GM12892 (cell line): ENCODE results near the gene ADTRP.

Source experiments
- POLR2A ChIP-seq: IDR thresholded peaks from 2 replicates; pipeline ENCODE4 v1.6.1; 2011; ENCODE audit warnings: low read depth, low read length, control low read depth
- POLR2AphosphoS5 ChIP-seq: IDR thresholded peaks from 2 replicates; pipeline ENCODE4 v1.6.1; 2011; ENCODE audit warnings: low read depth, low read length, control low read depth
- TAF1 ChIP-seq: IDR thresholded peaks from 2 replicates; pipeline ENCODE4 v1.6.1; 2011; ENCODE audit warnings: low read depth, mild to moderate bottlenecking, control low read depth, low read length, borderline replicate concordance

DNA sequence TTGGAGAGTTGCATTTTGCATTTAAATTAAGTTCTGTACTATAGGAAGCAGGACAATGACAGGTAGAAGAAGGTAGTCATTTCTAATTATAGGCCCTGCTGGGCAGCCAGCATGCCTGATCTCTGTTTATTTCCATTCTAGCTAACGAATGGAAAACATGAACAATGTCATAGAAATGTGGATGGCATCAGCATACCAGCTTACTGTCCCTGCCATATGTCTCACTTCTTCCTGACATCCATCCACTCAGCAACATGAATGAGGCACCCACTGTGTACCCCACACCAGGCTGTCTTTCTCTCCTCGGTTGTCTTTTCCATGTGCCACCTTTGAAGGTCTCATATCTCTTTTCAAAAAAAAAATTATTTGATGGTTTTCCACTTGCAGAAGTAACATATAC lies 11.1 kb downstream of the ADTRP start:
- TF ChIP-seq POLR2AphosphoS5 = no peak
- no peak for TF ChIP-seq TAF1
- no peak for TF ChIP-seq POLR2A
